NCI-H2171 (cell line): ENCODE data around the gene ADAMTS2.
"Not testable (repeated sequence)": the region's sequence is repeated elsewhere in the genome, so short reads cannot be mapped to it uniquely, and the experiment has no call there.

Experiments used
- DNase-seq: peaks from one replicate; lab custom pipeline; 2025; lab: John Stamatoyannopoulos, UW

ADAMTS2 gene

GRCh38 chr5:179111267-179112207, 233.7 kb downstream of the ADAMTS2 start:
- DNase-seq: no peak

DNA sequence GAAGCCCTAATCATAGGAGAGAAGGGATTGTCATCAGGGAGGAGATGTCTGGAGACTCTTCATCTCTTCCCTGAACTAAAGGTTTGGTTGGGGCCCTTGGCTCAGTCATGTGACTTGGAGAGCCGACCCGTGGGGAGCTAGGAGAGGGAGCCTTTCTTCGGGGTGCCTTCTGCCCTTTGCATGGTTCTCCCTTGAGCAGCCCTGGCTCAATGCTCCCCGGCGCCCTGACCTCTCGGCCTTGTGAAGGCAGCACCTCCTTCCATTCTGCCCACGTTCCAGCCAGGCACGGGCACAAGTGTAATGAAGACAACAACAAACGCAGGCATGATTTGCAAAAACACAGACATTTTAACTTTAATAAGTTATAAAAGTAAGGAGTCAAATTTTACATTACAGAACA, 234.7 kb downstream of the ADAMTS2 start:
- no peak for DNase-seq

DNA sequence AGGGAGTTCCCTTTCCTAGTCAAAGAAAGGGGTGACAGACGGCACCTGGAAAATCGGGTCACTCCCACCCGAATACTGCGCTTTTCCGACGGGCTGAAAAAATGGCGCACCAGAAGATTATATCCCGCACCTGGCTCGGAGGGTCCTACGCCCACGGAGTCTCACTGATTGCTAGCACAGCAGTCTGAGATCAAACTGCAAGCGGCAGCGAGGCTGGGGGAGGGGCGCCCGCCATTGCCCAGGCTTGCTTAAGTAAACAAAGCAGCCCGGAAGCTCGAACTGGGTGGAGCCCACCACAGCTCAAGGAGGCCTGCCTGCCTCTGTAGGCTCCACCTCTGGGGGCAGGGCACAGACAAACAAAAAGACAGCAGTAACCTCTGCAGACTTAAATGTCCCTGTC, 244.0 kb downstream of the ADAMTS2 start:
- DNase-seq: not testable (repeated sequence)

- DNase-seq: no peak
These were observed 255.8 kb downstream of the ADAMTS2 start for GRCh38 chr5:179089502-179089901.

DNA sequence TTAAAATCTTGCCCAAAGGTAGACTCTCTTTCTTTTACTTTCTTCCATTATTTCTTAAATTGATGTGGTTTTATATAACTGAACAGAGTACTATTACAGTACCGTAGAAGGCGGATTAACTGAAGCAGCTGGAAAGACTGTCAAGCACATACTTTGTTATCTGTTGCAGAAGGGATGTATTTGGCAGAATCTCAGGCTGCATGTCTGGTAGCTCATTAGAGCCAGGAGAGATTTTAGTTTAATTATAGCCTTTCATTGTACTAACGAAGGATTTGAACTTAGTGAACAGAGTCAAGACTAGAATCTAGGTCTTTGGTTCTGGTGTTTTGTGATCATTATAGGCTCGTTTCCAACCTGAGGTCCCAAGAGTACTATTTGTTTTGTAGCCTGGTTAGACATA, 264.5 kb downstream of the ADAMTS2 start:
- DNase-seq: no peak

DNA sequence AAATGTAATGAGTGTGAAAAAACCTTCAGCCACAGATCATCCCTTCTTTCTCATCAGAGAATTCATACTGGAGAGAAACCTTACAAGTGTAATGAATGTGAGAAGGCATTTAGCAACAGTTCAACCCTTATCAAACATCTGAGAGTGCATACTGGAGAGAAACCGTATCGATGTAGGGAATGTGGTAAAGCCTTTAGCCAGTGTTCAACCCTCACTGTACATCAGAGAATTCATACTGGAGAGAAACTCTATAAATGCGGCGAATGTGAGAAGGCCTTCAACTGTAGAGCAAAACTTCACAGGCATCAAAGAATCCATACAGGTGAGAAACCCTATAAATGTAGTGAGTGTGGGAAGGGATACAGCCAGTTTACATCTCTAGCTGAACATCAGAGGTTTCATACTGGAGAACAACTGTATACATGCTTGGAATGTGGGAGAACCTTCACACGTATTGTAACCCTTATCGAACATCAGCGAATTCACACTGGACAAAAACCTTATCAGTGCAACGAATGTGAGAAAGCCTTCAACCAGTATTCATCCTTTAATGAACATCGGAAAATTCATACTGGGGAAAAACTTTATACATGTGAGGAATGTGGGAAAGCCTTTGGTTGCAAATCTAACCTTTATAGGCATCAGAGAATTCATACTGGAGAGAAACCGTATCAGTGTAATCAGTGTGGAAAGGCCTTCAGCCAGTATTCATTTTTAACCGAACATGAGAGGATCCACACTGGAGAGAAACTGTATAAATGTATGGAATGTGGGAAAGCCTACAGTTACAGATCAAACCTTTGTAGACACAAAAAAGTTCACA, 265.9 kb downstream of the ADAMTS2 start:
- DNase-seq: no peak

- DNase-seq: no peak
These were observed 279.6 kb downstream of the ADAMTS2 start for GRCh38 chr5:179065703-179066102.

GRCh38 chr5:179061025-179061424, 284.2 kb downstream of the ADAMTS2 start:
- no peak for DNase-seq
